GM12878 (cell line): ENCODE results near the gene PPP1R27. TPM values are rescaled to one million over a fixed set of nuclear protein-coding genes. Genes with fewer than 3 reads are reported as not detected.
A peak's percentile ranks its signal among the peaks of the same experiment; 100 is the strongest.

Experiments used
- ATAC-seq: fragments of 200-7000 bp; cut with Tn5 transposase; 3 replicates; pipeline ENCODE4 v1.9.1; 2020; ENCODE audit warnings: mild to moderate bottlenecking, moderate library complexity
- BruUV-seq: library from RNA; stranded (reverse); fragments of 400-500 nt; replicated peaks from 2 replicates; lab custom pipeline; 2021; lab: Mats Ljungman, UMichigan
- CTCF ChIA-PET: fragments of 300-600 bp; sonication (Branson Sonifier 250); formaldehyde crosslinking; extraction: SDS; loops from one replicate; lab custom pipeline; 2021; ENCODE audit warnings: inconsistent platforms; lab: Yijun Ruan, JAX
- POLR2A ChIA-PET: fragments of 350-600 bp; formaldehyde crosslinking; extraction: SDS; loops from one replicate; lab custom pipeline; 2021; ENCODE audit warnings: inconsistent platforms; lab: Charles Lee
- RAD21 ChIA-PET: fragments of 300-600 bp; sonication (Branson Sonifier 250); formaldehyde crosslinking; loops from one replicate; lab custom pipeline; 2023; ENCODE audit warnings: antibody characterized with exemption; ENCODE audit not compliant: unreplicated experiment; lab: Charles Lee
- SMC1A ChIA-PET: fragments of 300-600 bp; sonication (Branson Sonifier 250); formaldehyde crosslinking; loops from one replicate; lab custom pipeline; 2023; ENCODE audit not compliant: unreplicated experiment, uncharacterized antibody; lab: Charles Lee
- DNase-seq: peaks from one replicate; pipeline ENCODE4 v3.0.0-alpha.2; 2011; ENCODE audit warnings: low read depth, low spot score
- FAIRE-seq: peaks from 3 replicates; lab custom pipeline; 2011; peaks lifted over from hg19 to GRCh38; lab: Jason Lieb, UNC
- H2AFZ ChIP-seq: 2 replicates; pipeline ENCODE4 v1.6.0; 2011; ENCODE audit warnings: low read depth, low read length, control low read depth; ENCODE audit not compliant: control insufficient read depth
- H3K27ac ChIP-seq: 2 replicates; pipeline ENCODE4 v1.5.1; 2011; ENCODE audit warnings: control low read depth; ENCODE audit not compliant: control insufficient read depth, insufficient read depth
- H3K27me3 ChIP-seq, 2 experiments: replicated peaks in 1 of 2; 2 replicates each; pipeline versions ENCODE4 v1.6.0 to v1.6.1; 2011; ENCODE audit warnings: low read length in 1 of 2; ENCODE audit not compliant: control insufficient read depth in 2 of 2, insufficient read depth in 2 of 2
- H3K36me3 ChIP-seq, 2 experiments: 2 replicates each; pipeline ENCODE4 v1.5.1; 2011; ENCODE audit warnings: low read length in 1 of 2; ENCODE audit not compliant: control insufficient read depth in 2 of 2, insufficient read depth in 2 of 2
- H3K4me1 ChIP-seq: 2 replicates; pipeline ENCODE4 v1.6.1; 2011; ENCODE audit warnings: mild to moderate bottlenecking, low read length, moderate library complexity, mixed read lengths; ENCODE audit not compliant: control insufficient read depth, insufficient read depth
- H3K4me2 ChIP-seq: 2 replicates; pipeline ENCODE4 v1.6.0; 2011; ENCODE audit warnings: control low read depth; ENCODE audit not compliant: control insufficient read depth, insufficient read depth
- H3K4me3 ChIP-seq: fragments of 200-600 bp; sonication (generic); 2 replicates; pipeline ENCODE4 v1.5.1; 2016
- H3K79me2 ChIP-seq: 2 replicates; pipeline ENCODE4 v1.6.0; 2011; ENCODE audit warnings: low read length; ENCODE audit not compliant: control insufficient read depth, insufficient read depth
- H3K9ac ChIP-seq: 2 replicates; pipeline ENCODE4 v1.8.0; 2011; ENCODE audit warnings: low read length, control low read depth, mixed read lengths; ENCODE audit not compliant: control insufficient read depth, insufficient read depth
- H3K9me3 ChIP-seq: replicated peaks from 3 replicates; pipeline ENCODE4 v1.5.1; 2011; ENCODE audit warnings: mild to moderate bottlenecking, low read length; ENCODE audit not compliant: control insufficient read depth, insufficient read depth
- H4K20me1 ChIP-seq: 2 replicates; pipeline ENCODE4 v1.6.0; 2011; ENCODE audit not compliant: control insufficient read depth, insufficient read depth
- CEBPB ChIP-seq, 2 experiments: fragments of 150-350 bp in 1 of 2; IDR thresholded peaks; 2 replicates each; pipeline ENCODE4 v1.6.1; 2012 to 2014; ENCODE audit warnings: low read depth in 2 of 2, low read length in 2 of 2, borderline replicate concordance in 1 of 2, inconsistent platforms in 1 of 2
- CTCF ChIP-seq, 3 experiments: IDR thresholded peaks in 2 of 3; conservative IDR thresholded peaks in 1 of 3; 2 replicates each; pipeline ENCODE4 v1.5.1; 2011; ENCODE audit warnings: low read depth in 3 of 3, low read length in 3 of 3, mild to moderate bottlenecking in 3 of 3, control low read depth in 2 of 3, moderate library complexity in 2 of 3, inconsistent platforms in 1 of 3, mixed read lengths in 1 of 3; ENCODE audit not compliant: control insufficient read depth in 2 of 3, insufficient read depth in 1 of 3; ENCODE audit errors: extremely low read depth in 1 of 3
- HCFC1 ChIP-seq: fragments of 150-350 bp; IDR thresholded peaks from 2 replicates; pipeline ENCODE4 v1.6.1; 2014; ENCODE audit warnings: low read length
- NRF1 ChIP-seq: conservative IDR thresholded peaks from 2 replicates; pipeline ENCODE4 v1.6.1; 2011; ENCODE audit warnings: mild to moderate bottlenecking, low read depth, low read length, improper control_type of control experiment
- POLR2A ChIP-seq: IDR thresholded peaks from 2 replicates; pipeline ENCODE4 v1.6.1; 2011; ENCODE audit warnings: low read depth, mild to moderate bottlenecking, low read length
- POLR2AphosphoS2 ChIP-seq: IDR thresholded peaks from 2 replicates; pipeline ENCODE4 v1.6.1; 2011; ENCODE audit warnings: low read depth, mild to moderate bottlenecking, low read length, improper control_type of control experiment, moderate library complexity
- PRDM15 ChIP-seq: fragments of 450-650 bp; formaldehyde crosslinking; IDR thresholded peaks from 2 replicates; pipeline ENCODE4 v1.4.0; 2020; ENCODE audit warnings: mild to moderate bottlenecking, moderate library complexity
- RB1 ChIP-seq: fragments of 450-650 bp; formaldehyde crosslinking; IDR thresholded peaks from 2 replicates; pipeline ENCODE4 v1.6.1; 2017; ENCODE audit warnings: mild to moderate bottlenecking, borderline replicate concordance
- SIN3A ChIP-seq: IDR thresholded peaks from 2 replicates; pipeline ENCODE4 v1.6.1; 2012; ENCODE audit warnings: low read depth, low read length, improper control_type of control experiment
- TARDBP ChIP-seq: IDR thresholded peaks from 2 replicates; pipeline ENCODE4 v1.6.1; 2016; ENCODE audit warnings: borderline replicate concordance
- ZBTB11 ChIP-seq: fragments of 450-650 bp; formaldehyde crosslinking; IDR thresholded peaks from 2 replicates; pipeline ENCODE4 v1.5.0; 2022; ENCODE audit warnings: mild to moderate bottlenecking, missing genetic modification characterization
- ZNF274 ChIP-seq: IDR thresholded peaks from one replicate; pipeline ENCODE4 v1.8.0; 2011; ENCODE audit not compliant: insufficient read length, insufficient read depth
- WGBS: methylation state at CpG from one replicate; pipeline ENCODE4 v1.1.6; 2016; ENCODE audit warnings: low lambda C conversion rate; ENCODE audit not compliant: insufficient replicate concordance, insufficient coverage; ENCODE audit errors: missing lambda C conversion rate; 5-methylcytosine and 5-hydroxymethylcytosine counted together
- in situ Hi-C: fragments of 300-500 bp; cut with MboI; formaldehyde crosslinking; loops from 9 replicates; pipeline ENCODE4 v1.14.3; 2018; ENCODE audit warnings: mixed read lengths
- intact Hi-C: fragments of 100-400 bp; cut with micrococcal nuclease; formaldehyde crosslinking; loops from one replicate; pipeline ENCODE4 v1.14.2; 2022; ENCODE audit not compliant: unreplicated experiment
- polyA plus RNA-seq, 11 experiments: library from polyadenylated mRNA; depleted of rRNA in 4 of 11; unstranded in 6 of 11; stranded (reverse) in 5 of 11; fragments of >200 nt; fragmentation: Nextera tagmentation in 4 of 11; fragmentation: Illumina TruSeq in 1 of 11; extraction: Ambion mirVana in 4 of 11; extraction: Trizol in 1 of 11; gene quantifications; 1 replicate in 1 of 11; 2 replicates in 10 of 11; pipeline versions ENCODE4 v1.2.1 to v1.2.3, GENCODE V29; 2011 to 2016; ENCODE audit warnings: inconsistent platforms in 2 of 11, missing spikeins in 2 of 11, low read depth in 1 of 11
- total RNA-seq, 4 experiments: library from RNA; depleted of rRNA in 3 of 4; stranded (reverse); fragments of >200 nt in 3 of 4; fragmentation: Illumina TruSeq in 1 of 4; extraction: Trizol in 1 of 4; gene quantifications; 2 replicates each; pipeline versions ENCODE4 v1.2.1 to v1.2.3, GENCODE V29; 2013 to 2021

PPP1R27 gene
- total and polyA plus RNA-seq, 10 of the 15 experiments (the other 5 are each of a cell fraction or from before 2014, with no cell fraction given), result 0.17 to 1.6 (median 0.49) TPM; not detected in 3

- H3K9ac ChIP-seq, result no peak overlapping the region
- POLR2A ChIA-PET, result interaction anchor here (0.6 to 1.2 kb wide), 3 partner anchors 15 to 281 kb away, joined by 3 to 7 read pairs (median 6); no protein-coding TSS in a partner anchor
- H3K36me3 ChIP-seq, result peaks cover 28 to 42% of the 10 kb centered on the region in 2 experiments
- no peak for TF ChIP-seq NRF1
- no peak for TF ChIP-seq HCFC1
- no peak for TF ChIP-seq ZBTB11 (CRISPR knock-in tag)
- TF ChIP-seq POLR2A, result peak; percentile 39; the same call in 1 of the 2 replicates
- TF ChIP-seq POLR2AphosphoS2, result 0 out of 2 replicates have a peak, but pooled peaks have one; percentile 36
- TF ChIP-seq PRDM15 (CRISPR knock-in tag), result no peak
- TF ChIP-seq CEBPB (IDR thresholded peaks at IDR 0.05; ENCODE audit: borderline replicate concordance in 1 of 2, low read depth in 2 of 2, low read length in 2 of 2), result no peak
- 0 out of 6 replicates have a peak, but pooled peaks of 1 of the 3 experiments have one; percentile 2 for TF ChIP-seq CTCF (IDR thresholded peaks at IDR 0.05 in 2 of 3, conservative IDR thresholded peaks at IDR 0.05 in 1 of 3; ENCODE audit: control insufficient read depth in 2 of 3, extremely low read depth in 1 of 3, insufficient read depth in 1 of 3, low read depth in 3 of 3, low read length in 3 of 3)
- no peak for TF ChIP-seq RB1
- no peak for TF ChIP-seq SIN3A
- TF ChIP-seq ZNF274, result no peak
- TF ChIP-seq TARDBP, result no peak
Observed at GRCh38 chr17:81854974-81855774, 20.3 kb upstream of the PPP1R27 start.

More at GRCh38 chr17:81854974-81855774, 20.3 kb upstream of the PPP1R27 start:
- intact Hi-C loops, result no loop called here
- Histone ChIP-seq H2AFZ (no peak overlapping the region), H3K4me3 (no peak overlapping the region), H4K20me1 (peaks cover 3% of the 10 kb centered on the region; the same call in 1 of the 2 replicates), H3K9me3 (no peaks in the 10 kb centered on the region), H3K27me3 (no peaks in the 10 kb centered on the region), H3K79me2 (peaks cover 34% of the 10 kb centered on the region), H3K4me1 (peaks cover 18% of the 10 kb centered on the region), H3K27ac (no peak overlapping the region), H3K4me2 (0 out of 2 replicates have a peak overlapping the region, but pooled peaks have one; percentile 17)
- WGBS, result 95% methylated on average over 29 of the region's 29 CpGs
- ChIA-PET RAD21 (interaction anchor here (1.2 kb wide), 1 partner anchor 22 kb away, joined by 3 read pairs; the partner anchor contains the start of gene MCRIP1), SMC1A (interaction anchor here (0.7 kb wide), 1 partner anchor 129 kb away, joined by 3 read pairs; no protein-coding TSS in a partner anchor), CTCF (interaction anchor here (0.6 kb wide), 1 partner anchor 51 kb away, joined by 4 read pairs; no protein-coding TSS in a partner anchor)
- FAIRE-seq, result no peak
- in situ Hi-C loops, result no loop called here
- no peak for DNase-seq
- ATAC-seq, result peak; percentile 8; the same call in 2 of the 3 replicates
- no TSS peak for BruUV-seq
